ENCODE measurements around the gene FTSJ3.
A peak's percentile ranks its signal among the peaks of the same experiment; 100 is the strongest.

The FTSJ3 gene

GRCh38 chr17:63783522-63783921, 43.9 kb downstream of the FTSJ3 start:
- no peak for DNase-seq

GRCh38 chr17:63780928-63781327, 46.5 kb downstream of the FTSJ3 start:
- DNase-seq, result no peak

- no peak for DNase-seq
Measured at GRCh38 chr17:63780507-63780906, 47.0 kb downstream of the FTSJ3 start.

- no peak for DNase-seq
Measured at GRCh38 chr17:63775420-63775819, 52.0 kb downstream of the FTSJ3 start.

GRCh38 chr17:63774969-63775265, 52.5 kb downstream of the FTSJ3 start:
- no peak for DNase-seq

- DNase-seq, result no peak
Measured at GRCh38 chr17:63774141-63774968, 53.1 kb downstream of the FTSJ3 start, which contains the start of gene DDX42. DDX42 (plus strand) TSS chr17:63774170; CDS start chr17:63787050, 12,880 bp downstream.

- peak; percentile 98 for DNase-seq
Measured at GRCh38 chr17:63773272-63774140, 54.0 kb downstream of the FTSJ3 start, which contains the start of gene CCDC47. CCDC47 (minus strand) TSS chr17:63773597; CDS start chr17:63766175, 7,422 bp downstream.

- DNase-seq, result no peak
Measured at GRCh38 chr17:63772801-63773271, 54.6 kb downstream of the FTSJ3 start.
